Measurements from ENCODE around the gene PRSS48.
"Not testable (repeated sequence)": the region's sequence is repeated elsewhere in the genome, so short reads cannot be mapped to it uniquely, and the experiment has no call there.

PRSS48 gene

DNA sequence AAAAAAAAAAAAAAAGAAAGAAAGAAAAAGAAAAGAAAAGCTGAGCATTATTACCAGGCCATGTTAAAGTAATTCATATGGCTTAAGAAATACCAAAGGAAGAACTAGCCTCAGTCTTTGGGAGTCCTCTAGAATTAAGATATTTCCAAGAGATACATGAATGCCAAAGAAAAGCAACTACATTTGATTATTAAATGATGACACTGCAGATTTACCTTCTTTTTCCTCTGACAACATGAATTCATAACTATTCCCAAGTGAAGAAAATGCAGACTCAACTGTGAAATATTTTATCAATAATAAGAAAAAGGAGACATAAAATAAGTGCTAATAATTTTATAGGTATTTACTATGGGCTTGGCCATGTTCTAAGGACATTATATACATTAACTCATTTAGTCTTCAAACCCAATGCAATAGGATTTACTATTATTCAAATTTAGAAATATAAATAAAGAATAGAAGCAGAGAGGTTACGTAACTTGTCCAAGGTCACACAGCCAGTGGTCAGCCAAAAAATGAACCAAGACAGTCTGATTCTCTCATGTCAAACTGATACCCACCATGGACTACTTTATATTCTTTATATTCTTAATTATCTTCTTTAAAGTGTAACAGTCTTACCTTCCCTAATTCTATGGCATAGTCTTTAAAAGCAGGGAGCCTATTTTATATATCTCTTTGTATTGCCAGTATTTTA, 41.5 kb downstream of the PRSS48 start:
- DNase-seq (ENCODE audit: low read depth): no peak

DNA sequence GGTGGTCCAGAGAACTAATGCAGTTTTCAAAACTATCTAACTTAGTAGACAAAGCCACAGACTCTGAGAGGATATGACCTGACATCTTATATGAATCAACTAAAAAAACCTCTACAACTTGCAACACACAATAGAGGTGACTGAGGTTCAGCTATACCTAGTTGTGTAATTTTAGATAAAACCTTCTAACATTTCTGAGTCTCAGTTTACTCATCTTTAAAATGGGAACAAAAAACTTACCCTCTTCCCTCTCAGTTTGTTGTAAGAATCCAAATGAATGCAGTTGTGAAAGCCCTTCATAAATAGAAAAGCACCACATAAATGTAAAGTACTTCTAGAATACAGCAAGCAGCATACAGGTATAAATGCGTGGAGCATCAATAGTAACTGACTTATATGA, 42.5 kb downstream of the PRSS48 start:
- no peak for DNase-seq (ENCODE audit: low read depth)

DNA sequence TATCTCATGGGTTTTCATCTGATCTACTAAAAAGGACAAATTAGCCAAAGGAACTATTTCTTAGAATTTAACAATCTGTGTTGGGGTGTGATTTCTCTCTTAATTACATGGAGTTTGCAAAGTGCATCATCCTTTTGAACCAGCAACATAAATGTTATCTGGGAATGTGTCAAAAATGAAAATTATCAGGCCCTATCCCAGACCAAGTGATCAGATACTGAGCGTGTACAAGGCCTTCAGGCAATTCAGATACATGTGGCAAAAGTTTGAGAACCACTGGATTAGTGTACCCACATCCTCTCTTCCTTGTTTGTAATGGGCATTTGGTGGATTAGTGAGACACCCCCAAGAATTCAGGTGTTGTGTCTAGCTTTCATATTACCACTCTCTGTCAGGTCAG, 44.6 kb downstream of the PRSS48 start:
- DNase-seq (ENCODE audit: low read depth): no peak

DNA sequence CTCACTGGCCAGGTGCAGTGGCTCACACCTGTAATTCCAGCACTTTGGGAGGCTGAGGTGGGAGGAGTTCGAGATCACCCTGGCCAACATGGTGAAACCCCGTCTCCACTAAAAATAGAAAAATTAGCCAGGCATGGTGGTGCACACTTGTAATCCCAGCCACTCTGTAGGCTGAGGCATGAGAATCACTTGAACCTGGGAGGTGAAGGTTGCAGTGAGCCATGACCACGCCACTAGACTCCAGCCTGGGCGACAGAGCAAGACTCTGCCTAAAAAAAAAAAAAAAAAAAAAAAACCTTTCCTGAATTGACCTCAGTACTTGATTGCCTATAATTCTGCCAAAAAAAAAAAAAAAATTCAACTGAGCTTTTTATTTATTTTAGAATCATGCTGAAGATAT, 45.2 kb downstream of the PRSS48 start:
- DNase-seq (ENCODE audit: low read depth): not testable (repeated sequence)

DNA sequence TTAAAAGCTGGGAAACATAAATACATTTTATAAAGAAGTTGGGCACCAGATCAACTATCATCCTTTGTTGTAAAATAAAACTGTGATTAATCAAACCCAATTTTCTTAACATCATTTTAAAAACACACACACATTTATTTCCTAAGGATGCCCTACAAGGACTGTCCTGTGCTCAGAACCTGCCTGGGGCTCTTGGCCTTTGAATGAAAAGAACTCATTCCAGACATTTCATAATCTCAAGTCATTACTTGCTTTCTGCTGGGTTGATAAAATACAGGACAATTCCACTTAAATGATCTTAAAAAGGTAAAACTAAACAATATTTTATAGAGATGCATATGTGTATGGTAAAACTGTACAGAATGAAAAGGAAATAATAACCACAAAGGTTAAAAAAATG, 45.6 kb downstream of the PRSS48 start:
- DNase-seq (ENCODE audit: low read depth): no peak

DNA sequence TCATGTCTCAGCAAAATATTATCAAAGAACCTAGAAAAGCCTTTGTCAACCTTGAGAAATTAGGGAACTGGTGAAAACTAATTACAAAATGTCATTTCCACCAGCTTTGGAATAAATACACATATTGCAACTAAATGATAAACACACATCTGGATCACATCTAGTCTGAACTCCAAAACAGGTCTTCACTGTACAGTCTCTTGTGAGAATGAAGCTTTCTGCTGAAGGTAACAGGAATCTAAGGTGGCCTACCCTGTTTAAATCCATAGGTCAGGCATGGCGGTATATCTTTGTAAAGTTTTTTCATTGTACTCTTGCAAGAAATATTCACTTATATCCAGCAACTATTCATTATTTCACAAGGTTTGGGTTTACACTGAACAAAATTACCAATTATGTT, 46.7 kb downstream of the PRSS48 start:
- no peak for DNase-seq (ENCODE audit: low read depth)

DNA sequence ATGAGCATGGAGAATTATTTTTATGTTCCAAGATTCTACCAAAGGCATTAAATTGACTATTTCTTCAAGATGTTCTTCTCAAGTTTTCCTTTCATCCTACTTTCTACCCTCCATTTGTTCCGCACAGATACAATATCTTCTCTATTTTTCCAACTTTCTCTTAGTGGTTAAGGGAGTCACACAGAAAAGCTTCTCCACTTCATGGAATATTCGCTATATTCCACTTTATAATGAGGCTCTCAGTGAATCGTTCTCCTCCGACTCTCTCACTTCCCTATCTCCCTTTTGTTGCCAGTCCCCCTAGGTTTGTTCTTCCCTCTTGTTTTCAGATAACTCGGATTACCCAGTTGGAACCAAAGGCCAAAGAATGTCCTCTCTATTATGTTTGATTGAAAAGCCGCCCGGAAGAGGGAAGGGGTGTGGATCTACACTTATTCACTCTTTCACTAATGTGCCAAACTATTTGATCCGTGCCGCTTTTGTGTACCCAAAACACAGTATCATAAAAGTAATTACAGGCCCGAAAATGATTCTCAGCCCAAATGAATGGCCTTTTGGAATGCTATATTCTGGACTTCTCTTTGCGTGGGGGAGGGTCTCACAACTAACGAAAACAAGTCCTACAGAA, 47.3 kb downstream of the PRSS48 start:
- DNase-seq (ENCODE audit: low read depth): no peak

DNA sequence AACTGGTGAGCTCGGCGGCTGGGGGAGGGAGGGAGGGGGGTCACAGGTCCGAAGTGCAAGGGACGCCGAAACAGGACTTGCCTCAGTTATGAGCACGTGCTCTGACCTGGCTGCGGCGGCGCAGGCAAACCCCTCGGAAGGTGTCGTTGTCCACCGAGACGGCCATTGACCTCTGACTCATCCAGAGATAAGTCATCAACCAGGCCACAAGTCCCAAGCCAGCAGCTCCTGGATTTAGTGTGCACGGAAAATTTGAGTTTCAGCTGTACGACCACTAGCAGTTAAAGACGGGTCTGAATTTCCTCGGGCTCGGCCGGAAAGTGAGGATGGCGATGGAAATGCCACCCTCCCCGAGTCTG, 47.8 kb downstream of the PRSS48 start:
- no peak for DNase-seq (ENCODE audit: low read depth)

DNA sequence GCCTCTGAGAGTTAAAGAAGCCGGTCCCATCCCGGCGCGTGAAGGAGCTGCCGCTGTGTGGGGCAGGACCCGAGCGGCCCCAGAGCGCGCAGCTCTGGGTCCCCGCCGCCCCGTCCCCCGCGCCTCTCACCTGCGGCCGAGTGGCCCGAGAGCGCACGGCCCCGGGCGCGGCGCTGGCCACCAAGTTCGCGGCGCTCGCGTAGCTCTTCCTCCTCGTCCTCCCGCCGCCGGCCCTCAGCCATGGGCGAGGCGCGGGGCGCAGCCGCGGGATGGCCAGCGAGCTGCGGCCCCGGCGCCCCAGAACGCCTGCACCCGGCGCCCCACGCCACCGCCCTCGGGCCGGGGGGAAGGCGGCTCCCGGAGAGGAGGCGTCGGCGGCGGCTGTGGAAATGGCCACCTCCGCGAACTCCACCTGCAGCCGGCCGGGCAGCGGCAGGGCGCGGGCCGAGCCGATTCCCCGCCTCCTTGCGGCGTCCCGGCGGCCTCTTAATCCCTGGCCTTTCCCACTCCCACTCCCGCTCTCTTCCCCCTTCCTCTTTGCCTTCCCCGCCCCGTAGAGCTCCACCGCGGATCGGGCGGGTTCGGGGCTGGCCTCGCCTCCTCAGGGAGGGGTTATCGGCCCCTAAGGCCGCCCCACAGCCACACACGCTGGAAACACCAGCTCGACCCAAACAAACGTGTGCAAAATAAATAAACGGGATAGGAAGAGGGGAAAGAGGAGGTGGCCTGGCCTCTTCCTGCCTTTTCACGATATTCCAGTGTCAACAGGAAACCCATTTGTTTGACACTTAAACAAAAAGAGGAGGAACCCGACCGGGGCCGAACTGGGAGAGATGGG, 48.4 kb downstream of the PRSS48 start, which contains the start of gene SH3D19:
Gene SH3D19, minus strand, starts transcription at position 495 of the 838 bp plus-strand sequence. Its CDS starts 253 bp downstream, at position 242.
- no peak for DNase-seq (ENCODE audit: low read depth)

DNA sequence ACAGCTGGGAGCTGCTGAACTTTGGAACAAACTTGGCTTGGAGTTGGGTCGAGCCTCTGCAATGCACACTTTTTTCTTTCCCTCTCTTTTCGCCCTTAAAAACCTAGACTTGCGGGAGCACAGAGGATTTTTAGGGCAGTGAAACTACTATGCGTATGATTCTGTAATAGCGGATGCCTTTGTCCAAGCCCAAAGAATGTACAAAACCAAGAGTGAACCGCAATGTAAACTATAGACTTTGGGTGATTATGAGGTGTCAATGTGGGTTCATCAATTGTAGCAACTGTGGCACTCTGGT, 48.9 kb downstream of the PRSS48 start:
- no peak for DNase-seq (ENCODE audit: low read depth)

DNA sequence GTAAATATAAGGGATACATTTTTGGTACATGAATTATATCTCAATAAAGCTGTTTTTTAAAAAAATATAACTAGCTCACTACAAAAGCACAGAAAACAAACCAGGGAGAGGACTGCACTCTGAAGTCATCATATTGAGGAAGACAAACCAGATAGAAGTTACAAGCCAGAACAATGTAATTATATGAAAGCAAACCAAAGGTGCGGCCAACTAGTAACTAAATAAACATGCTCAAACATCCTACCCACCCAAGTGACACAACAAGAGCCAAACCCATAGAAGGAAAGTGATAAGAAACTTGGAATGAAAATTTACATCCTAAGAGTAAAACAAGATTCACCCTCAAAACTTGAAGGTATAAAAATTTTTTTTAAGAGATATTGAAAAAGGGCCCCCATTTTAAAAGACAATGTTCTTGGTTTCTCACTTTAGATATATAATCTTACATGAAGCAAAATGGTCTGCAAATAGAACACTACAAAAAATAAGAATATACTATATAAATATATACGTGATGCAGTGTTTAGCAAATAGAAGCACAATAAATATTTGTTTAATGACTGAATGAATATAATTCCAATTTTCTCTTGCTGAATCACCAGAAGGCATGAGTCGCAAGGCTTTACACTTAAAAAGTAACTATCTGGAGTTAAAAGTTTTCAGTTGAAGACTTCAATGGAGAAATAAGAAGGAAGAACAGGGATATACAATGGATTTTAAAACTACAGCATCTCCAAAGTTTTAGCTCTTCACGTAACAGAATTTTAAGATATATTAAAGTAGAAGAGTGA, 52.5 kb downstream of the PRSS48 start:
- no peak for DNase-seq (ENCODE audit: low read depth)

DNA sequence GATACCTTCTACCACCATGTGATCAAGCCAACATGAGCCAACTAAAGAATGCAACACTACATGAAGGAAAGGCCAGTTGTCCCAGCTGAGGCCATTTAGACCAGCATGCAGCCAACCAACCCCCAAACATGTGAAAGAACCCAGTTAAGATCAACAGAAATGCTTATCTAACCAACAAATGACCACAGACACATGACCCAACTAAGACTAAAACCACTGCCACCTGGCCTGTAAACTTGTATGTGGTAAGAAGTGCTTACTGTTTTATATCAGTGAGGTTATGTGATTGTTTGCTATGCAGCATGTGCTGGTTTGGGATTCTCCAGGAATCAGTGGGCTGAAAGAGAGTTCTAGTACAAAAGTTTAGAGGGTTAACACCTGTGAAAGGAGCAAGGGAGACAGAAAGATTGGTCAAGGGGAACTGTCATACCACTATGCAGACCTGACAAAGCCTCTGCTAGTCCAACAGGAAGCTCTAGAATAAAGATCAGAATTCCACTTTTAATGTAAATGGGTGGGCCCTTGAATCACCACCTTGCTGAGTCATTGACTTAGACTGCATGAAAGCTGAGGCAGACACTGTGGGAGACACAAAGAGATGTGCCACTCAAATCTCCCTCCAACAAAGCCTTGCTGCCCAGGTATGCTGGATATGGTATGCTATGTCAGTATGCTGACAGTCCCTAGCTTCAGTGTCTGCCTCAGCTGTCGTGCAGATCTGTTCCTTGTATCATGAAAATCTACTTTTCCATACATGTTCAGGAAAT, 54.5 kb downstream of the PRSS48 start:
- no peak for DNase-seq (ENCODE audit: low read depth)

DNA sequence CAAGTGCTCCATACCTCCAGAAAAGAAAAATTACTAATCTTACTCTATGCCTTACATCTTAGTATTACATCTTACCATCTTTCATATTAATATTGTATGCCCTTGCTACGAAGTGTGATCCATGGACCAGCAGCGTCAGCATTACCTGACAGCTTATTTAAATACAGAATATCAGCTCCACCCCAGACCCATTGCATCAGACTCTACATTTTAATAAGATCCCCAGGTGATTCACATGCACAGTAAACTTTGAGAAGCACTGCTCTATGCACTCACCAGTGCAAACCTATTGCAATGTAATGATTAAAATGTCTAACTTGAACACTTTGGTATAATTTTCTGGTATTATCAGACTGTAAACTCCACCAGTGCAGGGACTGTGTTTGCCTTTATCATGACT, 62.5 kb downstream of the PRSS48 start:
- no peak for DNase-seq (ENCODE audit: low read depth)

DNA sequence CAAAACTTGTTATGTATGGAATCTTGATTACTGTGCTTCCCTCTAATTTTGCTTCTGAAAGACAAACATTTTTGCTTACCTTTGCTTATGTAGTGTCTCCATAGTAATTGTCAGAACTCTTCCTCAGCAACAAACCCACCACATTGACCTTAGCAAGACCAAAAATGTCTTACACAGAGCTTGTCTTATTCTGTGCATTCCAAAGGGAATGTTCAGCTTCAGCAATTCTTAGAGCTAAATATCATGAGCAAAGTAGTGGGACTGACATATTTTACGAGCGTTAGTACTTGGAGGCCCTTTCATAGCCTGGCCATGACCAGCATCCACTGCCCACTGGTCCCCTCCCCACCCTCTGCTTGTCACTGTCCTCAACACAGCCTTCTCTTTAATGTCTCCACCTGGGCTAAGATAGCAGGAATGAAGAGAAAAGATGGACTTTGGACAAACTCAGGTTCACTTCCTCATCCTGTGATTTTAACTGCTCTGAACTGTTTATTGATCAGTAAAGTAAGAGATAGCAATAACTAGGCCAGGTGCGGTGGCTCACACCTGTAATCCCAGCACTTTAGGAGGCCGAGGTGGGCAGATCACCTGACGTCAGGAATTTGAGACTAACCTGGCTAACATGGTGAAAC, 63.9 kb downstream of the PRSS48 start:
- DNase-seq (ENCODE audit: low read depth): no peak
